GM18870 (cell line): Measurements from ENCODE around the gene XG.
"Not testable (repeated sequence)": the region's sequence is repeated elsewhere in the genome, so short reads cannot be mapped to it uniquely, and the experiment has no call there.

ENCODE experiments used
- ATAC-seq: cut with Tn5 transposase; IDR thresholded peaks from one replicate; pipeline ENCODE4 v1.9.1; 2021; ENCODE audit warnings: moderate library complexity; ENCODE audit not compliant: unreplicated experiment

XG gene

DNA sequence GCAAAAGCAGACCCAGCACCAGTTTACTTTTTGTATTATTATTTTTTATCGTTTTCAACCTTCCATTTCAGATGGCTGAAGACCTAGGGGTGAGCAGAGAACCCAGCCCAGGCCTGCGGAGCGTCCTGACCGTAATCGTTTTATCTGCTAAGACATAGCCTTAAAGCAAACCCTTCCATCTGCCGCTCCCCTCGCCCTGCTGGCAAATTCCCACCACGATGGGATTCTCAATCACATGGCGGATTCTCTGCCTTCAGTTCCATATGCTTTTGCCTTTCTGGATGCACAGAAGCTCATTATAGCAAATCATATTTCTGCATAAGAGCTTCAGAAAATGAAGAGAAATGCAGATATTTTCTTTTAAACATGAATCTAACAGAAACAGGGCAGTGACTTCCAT is 18.6 kb upstream of the XG start:
- ATAC-seq = no peak

DNA sequence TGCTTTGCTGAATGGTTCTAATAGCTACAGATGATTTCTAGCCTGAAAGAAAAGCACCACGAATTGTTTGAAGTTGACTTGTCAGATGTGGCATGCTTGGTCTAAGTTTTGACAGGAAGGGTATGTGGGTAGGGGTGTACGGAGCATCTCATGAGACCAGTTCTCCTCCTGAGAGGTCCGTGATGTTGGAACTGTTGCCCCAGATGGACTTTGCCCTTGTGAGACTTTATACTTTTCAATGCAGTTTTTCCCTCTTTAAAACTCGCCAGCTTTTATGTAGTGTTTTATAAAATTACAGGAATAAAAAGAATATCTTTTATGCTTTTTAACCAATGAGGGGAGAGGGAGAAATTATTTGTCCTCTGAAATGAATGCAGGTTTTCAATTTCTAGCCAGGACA is 16.6 kb upstream of the XG start:
- no peak for ATAC-seq

DNA sequence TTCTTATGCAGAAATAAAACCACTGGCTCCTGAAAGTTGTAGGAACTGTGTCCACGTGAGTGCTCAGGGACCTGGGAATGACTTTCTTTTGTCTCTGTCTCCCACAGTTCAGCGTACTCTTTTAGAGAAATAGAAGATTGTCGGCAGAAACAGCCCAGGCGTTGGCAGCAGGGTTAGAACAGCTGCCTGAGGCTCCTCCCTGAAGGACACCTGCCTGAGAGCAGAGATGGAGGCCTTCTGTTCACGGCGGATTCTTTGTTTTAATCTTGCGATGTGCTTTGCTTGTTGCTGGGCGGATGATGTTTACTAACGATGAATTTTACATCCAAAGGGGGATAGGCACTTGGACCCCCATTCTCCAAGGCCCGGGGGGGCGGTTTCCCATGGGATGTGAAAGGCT is 11.2 kb upstream of the XG start:
- no peak for ATAC-seq

DNA sequence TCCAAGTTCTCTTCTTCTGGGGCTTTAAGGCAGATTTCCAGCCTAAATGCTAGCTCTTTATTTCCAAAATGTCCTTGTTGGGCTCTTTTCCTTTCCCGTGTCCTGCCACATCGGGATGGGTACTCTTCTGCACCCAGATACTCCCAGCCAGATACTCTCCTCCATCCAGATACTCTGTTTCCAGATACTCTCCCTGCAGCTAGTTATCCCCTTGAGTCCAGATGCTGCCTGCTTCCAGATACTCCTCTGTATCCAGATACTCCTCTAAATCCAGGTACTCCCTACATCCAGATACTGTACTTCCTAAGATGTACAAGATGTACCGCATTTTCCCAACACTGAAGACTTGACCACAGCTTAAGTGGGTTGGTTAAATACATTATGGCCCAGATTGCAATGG is 10.5 kb upstream of the XG start:
- no peak for ATAC-seq

DNA sequence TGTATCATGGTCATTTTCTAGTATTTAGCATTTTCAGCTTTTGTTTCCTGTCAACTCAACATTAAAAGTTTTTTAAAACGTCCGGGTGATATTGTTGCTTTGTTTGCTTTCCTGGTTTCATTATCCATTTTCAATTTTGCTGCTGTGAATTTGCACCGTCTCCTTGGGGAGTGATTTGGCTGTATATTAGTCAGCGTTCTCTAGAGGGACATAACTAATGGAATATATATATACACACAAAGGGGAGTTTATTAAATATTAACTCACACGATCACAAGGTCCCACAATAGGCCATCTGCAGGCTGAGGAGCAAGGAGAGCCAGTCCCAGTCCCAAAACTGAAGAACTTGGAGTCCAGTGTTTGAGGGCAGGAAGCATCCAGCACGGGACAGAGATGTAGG is 5.6 kb upstream of the XG start:
- ATAC-seq = not testable (repeated sequence)

DNA sequence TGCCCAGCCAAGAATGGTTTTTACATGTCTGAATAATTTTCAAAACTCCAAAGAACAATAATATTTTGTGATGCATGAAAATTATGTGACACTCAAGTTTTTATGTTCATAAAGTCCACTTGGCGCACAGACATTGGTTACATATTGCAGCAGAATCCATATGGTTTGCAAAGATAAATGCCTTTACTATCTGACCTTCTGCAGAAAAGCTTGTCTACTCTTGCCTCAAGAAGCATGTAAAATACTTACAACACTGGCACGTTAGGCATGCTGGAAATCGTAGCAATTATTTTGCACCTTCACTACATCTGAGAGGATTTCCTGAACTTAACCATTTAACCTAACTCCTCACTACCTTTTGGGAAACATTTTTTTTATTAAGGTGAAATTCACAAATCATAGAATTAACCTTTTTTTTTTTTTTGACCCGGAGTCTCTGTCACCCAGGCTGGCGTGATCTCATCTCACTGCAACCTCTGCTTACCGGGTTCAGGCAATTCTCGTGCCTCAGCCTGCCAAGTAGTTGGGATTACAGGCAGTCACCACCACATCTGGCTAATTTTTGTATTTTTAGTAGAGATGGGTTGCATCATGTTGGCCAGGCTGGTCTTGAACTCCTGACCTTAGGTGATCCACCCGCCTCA is 3.5 kb upstream of the XG start:
- no peak for ATAC-seq

DNA sequence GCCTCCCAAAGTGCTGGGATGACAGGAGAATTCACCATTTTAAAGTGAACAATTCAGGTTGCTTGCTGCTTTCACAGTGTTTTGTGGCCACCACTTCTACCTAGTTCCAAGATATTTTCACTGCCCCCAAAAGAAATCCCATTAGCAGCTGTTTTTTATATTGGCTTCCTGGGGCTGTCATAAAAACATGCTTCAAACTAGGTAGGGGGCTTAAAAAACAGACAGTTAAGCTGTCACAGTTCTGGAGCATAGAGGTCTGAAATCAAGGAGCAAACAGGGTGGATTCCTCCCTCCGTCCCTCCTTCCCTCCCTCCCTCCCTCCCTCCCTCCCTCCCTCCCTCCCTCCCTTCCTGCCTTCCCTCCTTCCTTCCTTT is 3.0 kb upstream of the XG start:
- no peak for ATAC-seq

DNA sequence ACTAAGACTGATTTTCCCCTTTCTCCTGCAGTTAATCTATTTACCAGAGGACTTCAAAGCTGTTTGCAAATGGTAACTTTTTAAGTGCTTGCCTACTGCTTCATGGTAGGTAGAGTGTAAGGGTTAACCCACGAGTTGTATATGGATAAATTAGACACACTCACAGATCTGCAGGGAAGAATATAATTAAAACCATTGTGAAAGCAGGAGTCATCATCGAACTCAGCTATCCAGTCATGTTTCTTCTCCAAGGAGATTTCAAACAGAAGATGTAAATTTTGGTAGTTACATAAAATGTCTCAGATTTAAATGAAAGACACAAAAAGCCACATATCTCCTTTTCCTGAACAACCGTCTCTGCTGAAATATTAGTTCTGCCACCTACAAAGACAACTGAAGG is 549 bp upstream of the XG start:
- ATAC-seq = no peak

DNA sequence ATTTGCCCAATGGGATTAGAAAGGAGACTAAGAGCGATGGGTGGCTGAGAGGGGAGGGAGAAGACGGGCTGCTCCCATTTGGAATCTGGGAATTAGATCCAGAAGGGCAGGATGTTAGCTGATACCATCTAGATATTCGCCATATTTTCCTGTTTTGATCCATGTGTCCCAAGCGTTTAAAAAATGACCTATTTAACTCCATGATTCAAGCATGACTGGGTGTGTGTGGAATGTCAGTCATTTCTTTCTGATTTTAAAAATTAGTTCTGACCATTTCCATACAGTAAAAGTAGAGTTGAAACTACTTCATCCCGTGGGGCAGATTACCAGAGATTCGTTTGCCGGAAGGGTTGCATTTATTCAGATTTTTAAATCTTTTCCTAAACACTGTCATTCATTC is 601 bp downstream of the XG start:
- not testable (repeated sequence) for ATAC-seq

DNA sequence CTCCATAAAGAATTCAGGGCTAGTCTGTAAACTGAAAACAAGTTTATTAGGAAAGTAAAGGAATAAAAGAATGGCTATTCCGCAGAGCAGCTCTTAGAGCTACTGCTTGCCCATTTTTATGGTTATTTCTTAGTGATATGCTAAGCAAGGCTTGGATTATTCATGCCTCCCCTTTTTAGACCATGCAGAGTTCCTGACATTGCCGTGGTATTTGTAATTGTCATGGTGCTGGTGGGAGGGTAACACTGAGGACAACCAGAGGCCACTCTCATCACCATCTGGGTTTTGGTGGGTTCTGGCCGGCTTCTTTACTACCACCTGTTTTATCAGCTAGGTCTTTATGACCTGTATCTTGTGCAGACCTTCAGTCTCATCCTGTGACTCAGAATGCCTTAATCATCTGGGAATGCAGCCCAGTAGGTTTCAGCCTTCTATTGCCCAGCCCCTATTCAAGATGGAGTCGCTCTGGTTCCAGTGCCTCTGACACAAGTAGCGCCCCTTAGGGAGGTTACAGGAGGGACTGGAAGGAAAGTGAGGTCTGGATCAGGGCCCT is 3.4 kb downstream of the XG start:
- ATAC-seq = not testable (repeated sequence)

DNA sequence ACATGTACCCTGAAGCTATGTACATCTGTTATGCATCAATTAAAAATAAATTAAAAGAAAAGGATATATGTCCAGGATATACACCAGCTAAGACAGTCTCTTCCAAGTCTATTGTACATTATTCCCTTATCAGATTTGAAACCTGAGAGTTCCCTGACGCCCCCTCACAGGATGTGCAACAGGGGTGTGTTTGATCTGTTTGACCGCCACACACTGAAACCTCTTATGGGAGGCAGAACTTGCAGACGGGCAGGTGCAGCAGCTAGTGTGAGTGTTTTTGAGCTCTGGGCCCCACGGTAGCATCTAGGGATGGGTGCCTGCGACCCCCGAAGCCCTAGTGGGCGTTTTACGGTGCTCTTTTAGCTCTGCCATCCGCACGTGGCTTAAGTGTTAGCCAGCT is 4.7 kb downstream of the XG start:
- ATAC-seq = no peak

DNA sequence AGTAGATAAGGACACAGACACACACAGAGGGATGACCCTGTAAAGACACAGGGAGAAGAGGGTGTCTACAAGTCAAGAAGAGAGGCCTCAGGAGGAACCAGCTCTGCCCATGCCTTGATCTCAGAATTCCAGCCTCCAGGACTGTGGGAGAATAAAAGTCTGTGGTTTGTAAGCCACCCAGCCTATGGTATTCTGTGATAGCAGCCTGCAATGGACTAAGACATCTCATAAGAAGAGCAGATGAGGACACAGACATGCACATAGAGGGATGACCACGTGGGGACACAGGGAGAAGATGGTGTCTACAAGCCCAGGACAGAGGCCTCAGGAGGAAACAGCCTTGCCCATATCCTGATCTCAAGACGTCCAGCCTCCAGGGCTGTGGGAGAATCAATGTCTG is 9.4 kb downstream of the XG start:
- ATAC-seq = no peak

DNA sequence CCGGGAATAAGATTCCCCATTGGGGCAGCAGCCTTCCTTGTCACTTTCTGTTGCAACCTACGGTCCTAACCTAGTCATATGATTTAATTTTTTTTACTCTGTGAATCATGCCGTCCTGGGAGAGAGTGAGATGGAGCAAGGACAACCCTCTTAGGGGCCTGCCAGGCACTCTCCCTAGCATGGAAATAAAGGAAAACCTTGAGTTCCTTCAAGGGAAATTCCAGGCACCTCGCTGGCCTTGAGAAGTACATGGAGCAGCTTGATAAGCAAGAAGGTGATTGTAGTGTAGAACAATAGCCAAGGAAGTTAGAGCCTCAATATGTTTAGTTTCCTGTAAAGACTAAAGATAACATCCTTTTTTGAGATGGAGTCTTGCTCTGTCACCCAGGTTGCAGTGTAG is 10.8 kb downstream of the XG start:
- ATAC-seq = not testable (repeated sequence)

DNA sequence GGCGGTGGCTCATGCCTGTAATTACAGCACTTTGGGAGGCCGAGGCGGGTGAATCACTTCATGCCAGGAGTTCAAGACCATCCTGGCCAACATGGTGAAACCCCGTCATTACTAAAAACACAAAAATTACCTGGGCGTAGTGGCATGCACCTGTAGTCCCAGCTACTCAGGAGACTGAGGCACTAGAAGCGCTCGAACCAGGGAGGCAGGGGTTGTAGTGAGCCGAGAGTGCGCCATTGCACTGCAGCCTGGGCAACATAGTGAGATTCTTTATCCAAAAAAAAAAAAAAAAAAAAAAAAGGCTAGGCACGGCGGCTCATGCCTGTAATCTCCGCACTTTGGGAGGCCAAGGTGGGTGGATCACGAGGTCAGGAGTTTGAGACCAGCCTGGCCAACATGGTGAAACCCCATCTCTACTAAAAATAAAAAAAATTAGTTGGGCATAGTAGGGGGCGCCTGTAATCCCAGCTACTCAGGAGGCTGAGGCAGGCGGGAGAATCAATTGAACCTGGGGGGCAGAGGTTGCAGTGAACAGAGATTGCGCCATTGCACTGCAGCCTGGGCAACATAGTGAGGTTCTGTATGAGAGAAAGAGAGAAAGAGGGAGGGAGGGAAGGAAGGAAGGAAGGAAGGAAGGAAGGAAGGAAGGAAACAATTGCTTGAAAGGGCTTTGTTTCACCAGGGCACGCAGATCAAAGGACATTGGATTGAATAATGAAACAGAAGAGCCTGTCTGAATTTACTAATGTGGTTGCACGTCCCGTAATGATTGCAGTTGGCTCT is 13.1 kb downstream of the XG start:
- not testable (repeated sequence) for ATAC-seq

DNA sequence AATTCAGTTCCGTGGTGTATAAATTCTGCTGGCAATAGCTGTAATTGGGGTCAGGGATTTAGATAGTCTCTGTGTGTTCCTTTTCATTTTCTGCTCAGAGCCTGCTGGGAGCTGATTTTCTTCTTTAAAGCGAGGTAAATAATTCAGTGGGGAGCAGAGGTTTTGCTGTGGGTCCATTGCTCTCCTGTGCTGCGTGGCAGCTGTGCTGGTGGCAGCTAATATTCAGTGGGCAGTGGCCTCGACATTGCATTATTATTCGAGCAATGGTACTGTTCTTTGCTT is 13.7 kb downstream of the XG start:
- no peak for ATAC-seq

DNA sequence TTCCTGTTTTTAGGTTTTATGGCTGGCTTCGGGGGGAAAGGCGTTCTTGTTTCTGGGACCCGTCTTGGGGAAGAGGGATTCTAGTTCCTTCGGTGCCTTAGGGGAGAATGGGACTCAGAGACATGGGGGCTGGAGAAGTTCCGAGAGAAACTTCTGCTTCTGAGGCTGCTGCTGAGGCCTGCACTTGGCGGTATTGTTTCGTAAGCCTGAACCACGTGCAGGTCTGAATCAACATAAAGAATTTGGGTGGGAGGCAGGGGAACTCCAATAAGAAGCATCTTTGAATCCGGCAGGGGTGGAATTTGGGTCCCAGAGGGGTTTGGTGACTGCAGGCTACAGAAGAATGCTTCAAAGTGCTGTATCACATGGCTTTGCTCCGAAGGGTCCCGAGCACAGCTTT is 15.1 kb downstream of the XG start:
- no peak for ATAC-seq

DNA sequence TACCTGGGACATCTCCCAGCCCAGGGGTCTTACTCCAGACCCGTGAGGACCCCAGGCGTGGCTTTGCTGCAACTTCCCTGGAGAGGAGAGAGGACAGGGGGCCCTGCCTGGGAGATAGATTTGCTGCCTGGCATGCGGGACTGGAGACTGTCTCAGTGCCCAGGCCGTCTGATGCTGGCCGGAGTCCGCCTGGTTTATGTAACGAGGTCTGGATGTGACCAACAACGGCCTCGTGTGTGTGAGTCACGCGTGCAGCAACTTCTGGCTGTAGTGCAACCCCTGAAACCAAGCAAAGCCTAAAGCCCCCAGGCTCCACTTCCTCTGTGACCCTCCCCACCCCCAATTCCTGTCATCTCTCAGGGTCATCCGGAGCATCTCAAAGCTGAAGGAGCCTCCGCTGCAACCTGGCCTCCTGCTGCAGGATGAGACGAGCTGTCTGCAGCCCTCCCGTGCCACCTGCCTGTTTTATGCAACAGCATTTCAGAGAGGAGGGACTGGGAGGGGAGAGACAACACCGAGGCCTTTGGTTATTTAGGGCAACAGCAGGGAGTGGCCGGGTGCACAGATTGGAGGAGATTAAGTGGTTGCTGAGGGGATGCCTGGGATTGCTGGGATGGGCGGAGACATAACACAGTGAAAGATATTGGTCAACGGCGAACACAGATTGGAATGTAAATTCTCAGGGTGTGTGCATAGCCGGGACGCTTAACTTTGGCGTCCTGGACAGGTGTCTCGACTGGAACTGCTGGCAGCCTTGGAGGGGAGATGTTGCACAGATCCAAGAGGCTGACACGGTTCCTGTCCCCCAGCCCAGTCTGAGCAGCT is 16.0 kb downstream of the XG start:
- ATAC-seq = no peak

DNA sequence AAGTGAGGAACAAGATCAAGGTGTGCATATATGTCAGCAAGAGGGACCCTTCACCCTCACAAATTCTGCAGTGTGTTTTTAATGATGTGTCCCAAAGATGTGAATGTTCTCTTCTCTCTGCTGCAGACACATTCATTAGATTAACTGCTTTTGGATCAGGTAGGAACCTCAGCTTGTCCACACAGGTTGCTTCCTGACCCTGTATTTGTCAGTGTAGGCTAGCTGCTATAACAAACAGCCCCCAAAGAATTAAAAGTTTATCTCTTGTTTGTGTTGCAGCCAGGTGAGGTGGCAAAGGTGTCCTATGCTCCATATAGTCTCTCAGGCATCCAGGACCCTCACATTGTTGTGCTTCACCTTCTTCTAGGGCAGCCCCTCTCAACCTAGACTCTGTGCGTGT is 17.8 kb downstream of the XG start:
- ATAC-seq = no peak

DNA sequence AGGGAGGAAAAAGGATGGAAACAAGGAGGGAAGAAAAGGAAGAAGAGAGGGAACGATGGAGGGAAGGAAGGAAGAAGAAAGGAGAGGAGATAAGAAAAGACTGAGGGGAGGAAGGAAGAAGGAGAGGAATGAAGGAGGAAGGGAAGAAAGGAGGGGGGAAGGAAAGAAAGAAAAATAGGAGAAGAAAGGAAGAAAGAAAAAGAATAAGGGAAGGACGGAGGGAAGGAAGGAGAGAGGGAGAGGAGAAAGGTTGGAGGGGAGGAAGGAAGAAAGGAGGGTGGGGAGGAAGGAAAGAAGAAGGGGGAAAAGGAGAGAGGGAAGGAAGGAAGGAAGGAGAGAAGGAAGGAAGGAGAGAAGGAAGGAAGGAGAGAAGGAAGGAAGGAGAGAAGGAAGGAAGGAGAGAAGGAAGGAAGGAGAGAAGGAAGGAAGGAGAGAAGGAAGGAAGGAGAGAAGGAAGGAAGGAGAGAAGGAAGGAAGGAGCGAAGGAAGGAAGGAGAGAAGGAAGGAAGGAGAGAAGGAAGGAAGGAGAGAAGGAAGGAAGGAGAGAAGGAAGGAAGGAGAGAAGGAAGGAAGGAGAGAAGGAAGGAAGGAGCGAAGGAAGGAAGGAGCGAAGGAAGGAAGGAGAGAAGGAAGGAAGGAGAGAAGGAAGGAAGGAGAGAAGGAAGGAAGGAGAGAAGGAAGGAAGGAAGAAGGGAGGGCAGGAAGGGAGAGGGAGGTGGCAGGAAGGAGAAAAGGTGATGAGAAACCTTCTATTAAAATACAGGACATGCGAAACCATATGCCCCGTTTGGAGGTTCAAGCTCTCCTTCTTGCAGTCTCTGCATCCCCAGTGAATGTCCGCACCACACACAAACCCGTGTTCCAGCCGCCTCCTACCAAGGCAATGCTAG is 21.6 kb downstream of the XG start:
- ATAC-seq = not testable (repeated sequence)

DNA sequence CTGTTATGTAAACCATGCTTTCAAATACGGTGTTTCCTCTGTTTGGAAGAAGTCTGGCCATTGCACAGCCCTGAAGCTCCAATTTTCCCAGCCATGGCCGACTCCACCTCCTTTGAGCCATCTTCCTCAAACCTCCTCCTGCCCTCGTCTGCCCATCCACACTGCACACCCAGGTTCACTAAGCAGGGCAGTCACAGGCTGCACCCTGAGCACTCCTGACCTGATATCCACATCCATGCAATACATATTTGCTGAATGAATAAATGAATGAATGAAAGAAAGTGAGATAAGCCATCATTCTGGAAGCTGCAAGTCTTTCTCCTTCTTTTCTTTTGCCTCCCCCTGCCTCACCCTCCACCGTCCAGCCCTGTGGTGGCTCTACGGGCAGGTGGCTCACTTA is 22.2 kb downstream of the XG start:
- ATAC-seq = no peak

DNA sequence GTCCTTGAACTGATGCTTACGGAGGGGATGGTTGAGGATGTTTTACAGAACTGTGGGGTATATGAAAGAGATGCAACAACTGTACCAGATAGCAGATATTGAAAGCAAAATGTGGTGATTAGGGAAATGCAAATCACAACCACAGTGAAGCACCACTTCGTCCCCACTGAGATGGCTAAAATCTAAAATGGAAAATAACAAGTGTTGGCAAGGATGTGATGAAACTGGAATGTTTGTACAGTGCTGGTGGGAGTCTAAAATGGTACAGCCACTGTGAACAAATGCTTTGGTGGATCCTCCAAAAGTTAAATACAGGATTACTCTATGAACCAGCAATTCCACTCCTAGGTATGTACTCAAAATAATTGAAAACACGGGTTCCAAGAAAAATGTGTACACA is 22.9 kb downstream of the XG start:
- ATAC-seq = no peak
